T-helper 22 cell (primary cell): ENCODE measurements around the gene PLEKHG4B.
"Not testable (repeated sequence)": the region's sequence is repeated elsewhere in the genome, so short reads cannot be mapped to it uniquely, and the experiment has no call there.

ENCODE experiments used
- DNase-seq: peaks from one replicate; pipeline ENCODE4 v3.0.0-alpha.2; 2020; ENCODE audit warnings: low read depth

Gene PLEKHG4B

DNA sequence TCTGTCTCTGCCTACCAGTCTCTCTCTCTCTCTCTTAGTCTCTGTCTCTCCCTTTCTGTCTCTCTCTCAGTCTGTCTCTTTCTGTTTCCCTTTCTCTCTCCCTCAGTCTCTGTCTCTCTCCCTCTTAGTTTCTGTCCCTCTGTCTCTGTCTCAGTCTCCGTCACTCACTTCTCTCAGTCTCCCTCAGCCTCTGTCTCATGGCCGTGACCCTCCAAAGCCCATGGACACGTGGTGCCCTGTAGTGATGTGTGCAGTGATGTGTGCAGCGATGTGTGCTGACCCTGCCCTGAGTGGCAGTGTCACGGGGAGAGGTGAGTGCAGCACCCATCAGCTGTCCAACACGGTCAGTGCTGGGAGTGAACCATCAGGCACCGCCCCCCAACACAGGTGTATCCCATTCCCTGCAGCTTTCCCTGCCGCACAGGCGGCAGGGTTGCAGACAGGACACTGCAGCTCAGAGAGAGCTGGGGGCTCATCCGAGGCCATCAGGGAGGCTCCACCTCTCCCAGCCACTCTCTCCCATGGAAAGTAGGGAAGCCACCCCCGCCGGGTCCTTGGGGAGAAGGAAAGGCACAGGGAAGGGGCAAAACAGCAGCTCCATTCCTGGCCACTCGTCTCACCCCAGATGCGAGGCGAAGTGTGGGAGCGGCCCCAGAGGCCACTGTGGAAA, 98.5 kb downstream of the PLEKHG4B start:
- DNase-seq = no peak

DNA sequence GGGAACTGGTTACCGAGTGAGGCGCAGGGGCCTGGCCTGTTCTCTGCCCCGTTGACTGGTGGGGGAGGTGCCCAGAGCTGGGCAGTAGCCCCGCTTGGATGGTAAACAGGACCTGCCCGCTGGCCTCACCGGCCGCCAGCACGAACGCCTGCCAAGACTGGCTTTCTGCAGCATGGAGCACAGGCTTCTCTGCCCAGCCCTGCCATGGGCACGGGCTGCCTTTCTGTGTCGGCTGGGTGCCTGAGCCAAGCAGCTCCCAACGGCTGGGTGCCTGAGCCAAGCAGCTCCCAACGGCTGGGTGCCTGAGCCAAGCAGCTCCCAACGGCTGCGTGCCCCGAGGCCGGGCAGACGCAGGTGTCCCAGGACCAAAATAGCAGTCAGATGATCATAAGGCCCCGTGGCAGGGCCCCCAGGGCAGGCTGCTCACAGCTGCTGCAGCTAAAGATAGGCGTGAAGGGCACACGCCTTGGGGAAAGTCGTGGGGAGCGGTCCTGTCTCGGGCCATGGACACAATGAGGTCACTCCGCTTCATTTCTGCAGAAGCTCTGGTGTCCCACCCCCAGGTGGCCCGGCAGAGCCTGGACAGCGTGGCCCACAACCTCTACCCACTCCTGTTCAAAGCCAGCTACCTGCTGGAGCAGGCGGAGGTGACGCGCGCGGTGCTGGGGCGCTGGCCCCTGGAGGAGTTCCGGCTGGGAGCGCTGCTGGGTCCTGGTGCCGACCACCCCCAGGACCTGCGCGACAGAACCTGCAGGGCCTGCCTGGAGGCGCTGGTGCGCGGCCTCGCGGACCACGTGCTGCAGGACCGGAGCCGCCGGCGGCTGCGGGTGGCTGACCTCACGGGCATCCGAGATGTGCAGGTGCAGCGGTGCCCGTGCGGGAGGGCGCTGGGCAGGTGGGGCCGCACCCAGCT, 99.3 kb downstream of the PLEKHG4B start, which contains the start of gene LRRC14B:
TSS of gene LRRC14B (plus strand) at position 460 of the 913 bp plus-strand sequence. CDS start at position 504, 44 bp downstream.
- no peak for DNase-seq

DNA sequence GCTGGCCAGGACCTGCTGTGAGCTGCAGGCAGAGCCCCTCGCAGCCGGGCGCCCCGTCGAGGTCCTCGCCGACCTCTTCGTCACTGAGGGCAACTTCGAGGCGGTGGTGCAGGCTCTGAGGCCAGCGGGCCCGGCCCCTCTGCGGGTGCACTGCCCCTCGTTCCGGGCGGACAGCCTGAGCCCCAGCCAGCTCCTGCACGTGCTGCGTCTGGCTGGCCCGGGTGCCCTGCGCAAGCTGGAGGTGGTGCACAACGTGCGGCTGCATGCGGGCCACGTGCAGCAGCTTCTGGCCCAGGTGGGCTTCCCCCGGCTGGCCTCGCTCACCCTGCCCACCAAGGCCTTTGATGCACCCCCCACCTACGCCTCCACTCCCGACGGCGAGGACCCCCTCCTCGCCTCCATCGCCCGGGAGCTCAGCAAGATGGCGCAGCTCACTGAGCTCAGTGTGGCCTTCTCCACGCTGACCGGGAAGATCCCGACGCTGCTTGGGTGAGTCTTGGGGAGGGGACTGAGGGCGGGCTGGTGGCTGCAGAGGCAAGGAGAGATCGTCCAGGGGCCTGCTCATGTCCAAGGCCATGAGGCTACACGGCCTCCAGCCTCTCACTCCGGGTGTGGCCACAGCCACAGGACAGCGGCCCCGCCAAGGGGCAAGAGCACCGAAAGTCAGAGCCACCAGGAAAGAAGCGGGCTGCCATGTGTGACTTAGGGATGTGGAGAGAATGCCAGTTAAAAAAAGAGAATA, 100.2 kb downstream of the PLEKHG4B start:
- no peak for DNase-seq

DNA sequence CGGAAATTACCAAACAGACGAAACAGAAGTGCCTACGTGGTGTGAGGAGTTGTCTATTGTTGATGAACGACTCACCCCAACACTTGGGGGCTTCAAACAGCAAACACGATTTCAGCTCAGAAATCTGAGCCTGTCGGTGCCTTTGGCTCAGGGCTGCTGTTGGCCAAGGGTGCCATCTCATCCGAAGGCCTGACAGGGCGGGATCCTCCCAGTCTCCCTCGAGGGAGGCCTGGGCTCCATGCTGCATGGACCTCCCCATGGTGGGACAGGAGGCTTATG, 100.7 kb downstream of the PLEKHG4B start:
- no peak for DNase-seq

DNA sequence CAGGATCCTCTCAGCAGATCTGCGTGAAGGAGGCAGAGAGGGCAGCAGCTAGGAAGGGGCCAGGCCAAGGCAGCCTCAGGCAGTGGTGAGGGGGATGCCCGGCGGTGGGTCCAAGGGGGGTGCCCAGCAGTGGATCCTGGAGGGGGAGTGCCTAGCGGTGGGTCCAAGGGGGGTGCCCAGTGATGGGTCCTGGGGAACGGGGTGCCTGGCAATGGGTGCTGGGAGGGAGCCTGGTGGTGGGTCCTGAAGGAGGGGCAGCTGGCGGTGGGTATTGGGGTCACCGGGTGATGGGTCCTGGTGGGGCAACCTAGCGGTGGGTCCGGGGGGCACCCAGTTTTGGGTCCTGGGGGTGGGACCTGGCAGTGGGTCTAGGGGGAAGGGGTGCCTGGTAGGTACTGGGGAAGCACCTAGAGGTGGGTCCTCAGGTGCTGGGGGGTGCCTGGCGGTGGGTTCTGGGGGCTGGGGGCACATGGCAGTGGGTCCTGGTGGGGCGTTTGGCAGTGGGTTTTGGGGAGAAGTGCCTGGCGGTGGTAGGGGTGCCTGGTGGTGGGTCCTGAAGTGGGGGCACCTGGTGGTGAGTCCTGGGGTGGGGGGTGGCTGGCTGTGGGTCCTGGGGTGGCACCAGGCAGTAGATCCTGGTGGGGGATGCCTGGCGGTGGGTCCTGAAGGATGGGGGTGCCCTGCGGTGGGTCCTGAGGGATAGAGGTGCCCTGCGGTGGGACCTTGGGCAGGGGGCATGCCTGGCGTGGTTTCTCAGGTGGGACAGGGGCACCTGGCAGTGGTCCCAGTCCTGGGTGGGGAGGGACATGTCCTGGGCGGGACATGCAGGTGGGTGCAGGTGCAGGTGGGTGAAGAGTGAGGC, 101.2 kb downstream of the PLEKHG4B start:
- no peak for DNase-seq

DNA sequence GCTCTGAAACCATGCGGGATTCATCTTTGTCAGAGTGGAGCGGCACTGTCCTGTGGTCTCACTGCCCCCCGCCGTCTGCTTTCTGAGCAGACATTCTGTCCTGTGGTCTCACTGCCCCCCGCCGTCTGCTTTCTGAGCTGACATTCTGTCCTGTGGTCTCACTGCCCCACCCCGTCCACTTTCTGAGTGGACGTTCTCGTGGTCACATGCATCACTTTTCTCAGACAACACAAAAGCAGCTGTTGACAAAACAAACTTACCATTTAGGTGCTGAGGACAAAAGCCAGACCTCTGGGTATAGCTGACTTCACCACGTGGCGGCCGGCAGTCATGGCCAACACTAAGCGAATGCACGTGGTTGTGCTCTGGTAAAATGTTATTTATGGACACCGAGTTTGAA, 102.1 kb downstream of the PLEKHG4B start:
- DNase-seq = no peak

DNA sequence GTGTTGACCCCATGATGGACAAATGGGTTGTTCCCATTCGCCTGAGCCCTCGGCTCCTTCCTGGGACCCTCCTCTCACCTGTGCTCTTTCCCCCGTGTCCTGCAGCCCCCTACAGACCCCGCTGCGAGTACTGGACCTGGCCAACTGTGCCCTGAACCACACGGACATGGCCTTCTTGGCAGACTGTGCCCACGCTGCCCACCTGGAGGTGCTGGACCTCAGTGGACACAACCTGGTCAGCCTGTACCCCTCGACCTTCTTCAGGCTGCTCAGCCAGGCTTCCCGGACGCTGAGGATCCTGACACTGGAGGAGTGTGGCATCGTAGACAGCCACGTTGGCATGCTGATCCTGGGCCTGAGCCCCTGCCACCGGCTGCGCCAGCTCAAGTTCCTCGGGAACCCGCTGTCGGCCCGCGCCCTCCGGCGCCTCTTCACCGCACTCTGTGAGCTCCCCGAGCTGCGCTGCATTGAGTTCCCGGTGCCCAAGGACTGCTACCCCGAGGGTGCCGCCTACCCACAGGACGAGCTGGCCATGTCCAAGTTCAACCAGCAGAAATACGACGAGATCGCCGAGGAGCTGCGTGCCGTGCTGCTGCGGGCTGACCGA, 102.7 kb downstream of the PLEKHG4B start:
- DNase-seq = no peak

DNA sequence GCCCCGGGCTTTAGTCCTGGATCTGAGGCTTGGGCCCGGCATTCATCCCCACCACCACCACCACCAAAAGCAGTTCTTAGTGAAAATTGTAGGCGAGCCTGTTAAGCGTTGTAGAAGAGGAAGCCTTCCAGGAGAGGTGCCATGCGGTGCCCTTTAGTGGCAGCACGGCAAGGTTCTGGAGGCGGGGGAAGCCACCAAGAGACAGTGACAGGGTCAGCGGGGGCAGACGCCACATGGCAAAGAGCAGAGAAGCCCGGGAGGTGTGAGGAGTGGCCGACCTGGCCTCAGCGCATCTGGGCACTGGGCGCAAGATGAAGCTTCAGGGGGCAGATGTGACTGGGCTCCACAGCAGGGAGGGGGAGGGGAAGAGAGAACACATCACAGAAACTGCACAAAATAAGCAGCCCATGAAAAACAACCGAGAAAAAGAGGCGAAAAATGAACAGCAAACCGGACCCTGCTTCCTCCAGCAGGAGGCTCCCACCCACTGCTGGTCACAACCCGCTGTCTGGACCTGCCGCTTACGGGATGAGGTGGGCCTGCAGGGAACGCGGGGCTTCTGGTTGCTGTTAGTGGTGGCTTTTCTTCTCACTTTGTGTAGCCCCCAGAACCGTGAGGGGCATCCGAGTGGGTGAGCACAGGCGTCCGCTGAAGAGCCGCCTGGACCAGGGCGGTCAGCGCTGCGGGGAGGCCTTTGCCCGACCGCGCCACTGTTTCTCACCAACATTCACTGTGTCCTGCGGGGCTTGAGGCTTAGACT, 103.6 kb downstream of the PLEKHG4B start:
- no peak for DNase-seq

DNA sequence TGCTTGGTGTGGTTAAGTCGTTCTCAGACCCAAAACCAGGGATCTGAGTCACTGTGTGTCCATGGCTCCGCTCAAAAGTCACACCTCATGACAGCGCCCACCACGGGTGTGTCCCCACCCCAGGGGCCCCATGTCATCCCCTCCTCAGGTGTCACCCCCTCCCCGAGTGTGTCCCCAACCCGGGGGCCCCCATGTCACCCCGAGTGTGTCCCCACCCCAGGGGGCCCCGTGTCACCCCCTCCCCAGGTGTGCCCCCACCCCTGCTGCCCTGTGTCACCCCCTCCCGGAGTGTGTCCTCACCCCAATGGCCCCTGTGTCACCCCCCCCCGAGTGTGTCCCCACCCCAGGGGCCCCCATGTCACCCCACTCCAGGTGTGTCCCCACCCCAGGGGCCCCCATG, 104.4 kb downstream of the PLEKHG4B start:
- no peak for DNase-seq

DNA sequence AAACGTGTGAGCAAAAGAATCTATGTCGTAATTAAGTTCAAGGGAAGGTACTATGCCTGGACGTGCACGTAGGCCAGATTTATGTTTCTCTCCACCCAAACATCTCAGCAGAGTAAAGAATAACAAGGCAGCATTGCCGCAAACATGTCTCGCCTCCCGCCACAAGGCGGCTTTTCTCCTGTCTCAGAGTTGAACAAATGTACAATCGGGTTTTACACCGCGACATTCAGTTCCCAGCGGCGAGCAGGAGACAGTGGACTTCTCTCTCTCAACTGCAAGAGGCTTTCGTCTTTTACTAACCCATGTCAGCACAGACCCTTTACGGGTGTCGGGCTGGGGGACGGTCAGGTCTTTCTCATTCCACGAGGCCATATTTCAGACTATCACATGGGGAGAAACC, 105.1 kb downstream of the PLEKHG4B start:
- not testable (repeated sequence) for DNase-seq

DNA sequence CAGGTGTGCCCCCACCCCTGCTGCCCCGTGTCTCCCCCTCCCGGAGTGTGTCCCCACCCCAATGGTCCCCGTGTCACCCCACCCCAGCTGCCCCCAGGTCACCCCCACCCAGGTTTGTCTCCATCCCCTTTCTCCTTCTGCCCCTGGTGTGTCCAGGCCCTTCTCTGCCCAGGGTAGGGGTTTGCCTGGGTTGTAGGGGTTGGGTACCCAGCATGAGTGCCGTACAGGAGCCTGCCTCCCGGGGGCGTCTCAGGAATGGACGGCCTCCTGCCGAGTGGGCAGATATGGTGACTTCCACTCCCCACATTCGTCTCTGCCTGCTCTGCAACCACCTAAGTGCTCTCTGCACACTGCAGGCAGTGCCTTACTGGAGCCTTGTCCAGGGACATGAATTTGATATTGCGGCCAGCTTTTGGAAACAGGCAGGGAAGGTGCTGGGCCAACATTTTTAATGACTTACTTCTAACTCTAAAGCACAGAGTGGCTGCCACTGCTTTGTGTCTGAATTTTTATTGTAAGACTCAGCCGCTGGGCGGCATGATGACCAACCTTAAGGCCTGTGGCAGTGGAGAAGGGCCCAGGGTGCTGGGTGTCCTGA, 106.0 kb downstream of the PLEKHG4B start:
- DNase-seq = no peak

DNA sequence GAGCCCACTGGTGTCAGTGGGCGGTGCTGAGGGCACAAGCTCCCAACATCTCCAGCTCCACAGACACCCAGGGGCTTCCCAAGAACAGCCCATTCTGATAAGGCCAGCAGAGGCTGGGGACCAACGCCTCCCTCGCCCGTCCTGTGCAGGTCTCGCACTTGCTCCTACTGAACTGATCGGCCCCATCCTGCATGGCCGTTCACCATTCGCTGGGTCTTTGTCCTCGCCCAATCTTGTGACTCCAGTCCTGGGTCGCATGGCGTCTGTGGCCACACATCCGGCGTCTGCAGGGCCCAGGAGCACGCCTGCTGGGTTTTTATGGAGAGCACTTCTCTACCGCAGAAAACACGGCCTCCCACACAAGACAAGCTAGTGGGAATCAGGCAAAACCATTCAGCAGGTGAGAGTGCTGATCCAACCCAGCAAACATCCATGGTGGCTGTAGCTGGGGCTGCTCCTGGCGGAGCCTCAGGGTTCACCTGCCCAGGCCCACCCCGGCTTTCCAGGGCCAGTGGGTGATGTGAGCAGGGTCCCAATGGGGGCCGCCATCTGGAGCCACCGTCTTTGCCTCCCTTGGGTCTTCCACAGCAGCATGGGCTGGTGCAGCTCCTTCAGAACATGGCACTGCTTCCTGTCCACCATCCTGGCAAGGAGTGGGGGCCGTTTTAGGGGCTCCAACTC, 106.7 kb downstream of the PLEKHG4B start:
- no peak for DNase-seq

DNA sequence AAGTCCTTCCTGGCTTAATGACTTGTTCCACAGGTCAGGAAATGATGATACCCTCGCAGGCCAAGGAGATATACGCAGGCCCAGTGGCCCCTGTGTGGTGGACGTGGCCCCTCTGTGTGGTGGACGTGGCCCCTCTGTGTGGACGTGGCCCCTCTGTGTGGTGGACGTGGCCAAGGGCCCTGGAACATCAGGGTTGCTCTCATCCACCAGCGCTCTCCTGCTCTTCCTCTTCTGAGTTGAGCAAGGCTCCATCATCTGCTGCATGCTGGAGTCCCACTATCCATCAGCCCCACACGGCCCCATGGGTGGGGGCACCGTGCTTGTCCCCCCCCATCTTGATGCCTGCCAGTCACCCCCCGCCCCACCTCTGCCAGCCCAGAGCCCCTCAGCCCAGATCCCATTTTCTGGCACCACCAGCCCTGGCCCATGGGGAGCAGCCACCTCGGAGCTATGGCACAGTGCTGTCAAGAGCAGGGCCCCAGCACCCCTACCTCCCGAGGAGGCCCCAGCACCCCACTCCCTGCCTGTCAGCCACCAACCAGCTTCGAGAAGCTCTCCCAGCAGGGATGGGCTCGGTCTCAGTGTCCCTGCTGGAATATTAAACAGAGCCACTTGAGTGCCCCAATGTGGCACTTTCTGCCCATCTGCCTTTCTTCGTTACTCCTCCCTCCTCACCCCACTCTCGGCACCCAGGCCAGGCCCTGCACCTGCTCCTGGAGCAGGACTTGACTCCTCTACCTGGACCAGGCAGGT, 107.4 kb downstream of the PLEKHG4B start:
- DNase-seq = no peak

DNA sequence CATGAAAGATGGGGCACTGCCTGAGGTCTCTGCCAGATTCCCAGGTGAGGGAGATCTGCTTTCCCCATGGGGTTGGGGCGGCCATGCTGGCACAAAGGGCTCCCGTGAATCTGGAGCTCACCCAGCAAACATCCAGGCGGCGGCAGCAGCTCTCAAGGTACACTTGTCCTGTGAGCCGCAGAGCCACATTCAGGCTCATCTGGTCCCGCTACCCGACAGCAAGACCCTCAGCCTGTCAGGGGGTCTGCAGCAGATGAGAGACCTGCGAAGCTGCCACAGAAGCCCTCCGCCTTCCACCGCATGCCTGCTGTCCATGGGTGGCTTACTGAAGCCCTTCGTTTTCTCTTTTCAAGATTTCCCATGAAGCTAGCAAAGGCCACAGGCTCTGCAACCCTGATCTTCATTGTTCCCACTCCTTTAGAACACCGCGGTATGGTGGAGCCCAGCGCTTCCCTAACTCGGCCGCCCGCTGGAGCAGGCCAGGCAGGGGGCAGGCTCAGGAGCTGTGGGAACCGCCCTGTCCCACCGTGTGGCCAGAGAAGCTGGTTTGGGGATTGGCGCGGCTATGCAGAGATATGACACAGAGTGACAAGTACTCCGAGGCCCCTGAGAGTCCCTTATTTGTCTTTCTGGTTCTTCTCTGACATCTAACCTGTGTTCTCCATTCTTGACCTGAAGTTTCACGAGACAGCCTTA, 108.1 kb downstream of the PLEKHG4B start:
- DNase-seq = no peak

DNA sequence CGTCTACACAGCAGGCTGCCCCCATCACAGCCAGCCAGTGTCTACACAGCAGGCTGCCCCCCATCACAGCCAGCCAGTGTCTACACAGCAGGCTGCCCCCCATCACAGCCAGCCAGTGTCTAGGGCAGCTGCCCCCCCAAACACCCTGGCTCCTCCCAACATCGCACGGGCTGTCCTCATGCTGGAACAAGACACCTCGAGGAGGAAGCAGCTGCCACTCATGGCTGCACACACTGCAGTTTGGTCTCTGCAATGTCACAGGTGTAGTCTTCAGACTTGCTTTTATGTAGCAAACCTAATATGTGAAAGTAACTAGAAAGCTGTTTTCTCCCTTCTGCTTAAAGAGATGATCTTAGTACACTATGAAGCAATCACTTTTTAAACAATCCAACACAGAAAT, 109.0 kb downstream of the PLEKHG4B start:
- DNase-seq = no peak

DNA sequence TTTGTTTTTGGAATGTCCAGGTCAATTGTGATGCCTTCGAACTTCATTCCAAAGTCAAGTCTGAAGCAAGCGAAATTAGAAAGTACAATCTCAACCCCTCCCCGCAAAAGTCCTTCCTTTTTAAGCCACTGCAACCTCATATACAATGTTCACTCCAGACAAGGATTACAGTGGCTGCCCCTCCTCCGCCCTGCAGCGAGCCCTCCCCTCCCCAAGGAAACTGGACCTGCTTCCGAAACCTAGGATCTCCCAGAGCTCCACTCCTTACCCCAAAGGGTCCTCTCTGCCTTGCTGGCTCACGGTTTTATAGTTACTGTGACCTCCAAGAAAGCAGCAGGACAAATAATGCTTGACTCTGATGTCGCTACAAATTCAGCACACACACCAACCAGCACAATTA, 109.7 kb downstream of the PLEKHG4B start:
- no peak for DNase-seq

DNA sequence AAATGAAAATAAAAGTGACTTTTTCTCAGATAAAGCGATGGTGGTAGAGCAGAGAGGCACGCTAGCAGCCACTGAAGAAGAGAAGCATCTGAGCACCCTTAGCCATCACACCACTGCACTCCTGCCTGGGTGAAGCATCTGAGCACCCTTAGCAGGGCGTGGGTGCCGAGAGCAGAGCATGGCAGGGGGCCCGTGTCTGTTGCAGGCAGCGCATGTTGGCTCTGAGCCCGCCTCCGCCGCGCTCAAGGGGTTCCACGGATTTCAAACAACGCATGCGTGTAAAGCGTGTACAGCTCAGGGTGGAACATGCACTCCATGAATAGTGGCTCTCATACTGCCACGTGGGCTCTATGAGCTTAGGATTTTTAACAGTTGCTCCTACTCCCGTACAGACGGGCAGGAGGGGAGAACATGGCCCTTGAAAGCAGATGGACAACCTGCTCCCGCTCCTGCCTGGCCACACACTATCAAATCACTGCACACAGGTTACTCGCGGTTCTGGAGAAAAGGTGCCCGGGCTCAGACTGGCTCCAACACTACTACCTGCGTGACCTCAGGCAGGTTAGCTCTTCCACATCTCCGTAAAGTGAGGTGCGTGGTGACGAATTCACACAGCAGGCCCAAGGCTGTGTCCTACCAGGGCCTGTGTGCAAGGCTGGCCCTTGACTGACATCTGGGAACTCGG, 111.4 kb downstream of the PLEKHG4B start:
- DNase-seq = no peak

DNA sequence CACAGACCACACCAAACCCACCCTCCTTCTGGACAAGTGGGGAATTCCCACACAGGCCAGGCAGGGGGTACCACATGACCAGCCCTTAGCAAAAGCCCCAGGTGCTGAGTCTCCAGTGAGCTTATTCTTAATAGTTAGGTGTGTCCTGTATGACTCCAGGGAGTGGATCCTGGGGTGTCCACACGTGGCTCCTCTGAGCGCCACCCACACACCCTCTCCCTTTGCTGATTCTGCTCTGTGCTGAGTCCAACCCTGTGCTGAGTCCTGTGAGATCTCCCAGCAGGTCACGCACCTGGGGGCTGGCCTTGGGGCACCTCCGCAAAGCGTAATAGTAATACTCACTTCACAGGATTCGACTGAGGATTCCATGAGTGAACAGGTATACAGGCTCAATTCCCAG, 112.0 kb downstream of the PLEKHG4B start:
- no peak for DNase-seq
